ENCODE data around the gene RHCG.
"Not testable (repeated sequence)": the region's sequence is repeated elsewhere in the genome, so short reads cannot be mapped to it uniquely, and the experiment has no call there.

DNA sequence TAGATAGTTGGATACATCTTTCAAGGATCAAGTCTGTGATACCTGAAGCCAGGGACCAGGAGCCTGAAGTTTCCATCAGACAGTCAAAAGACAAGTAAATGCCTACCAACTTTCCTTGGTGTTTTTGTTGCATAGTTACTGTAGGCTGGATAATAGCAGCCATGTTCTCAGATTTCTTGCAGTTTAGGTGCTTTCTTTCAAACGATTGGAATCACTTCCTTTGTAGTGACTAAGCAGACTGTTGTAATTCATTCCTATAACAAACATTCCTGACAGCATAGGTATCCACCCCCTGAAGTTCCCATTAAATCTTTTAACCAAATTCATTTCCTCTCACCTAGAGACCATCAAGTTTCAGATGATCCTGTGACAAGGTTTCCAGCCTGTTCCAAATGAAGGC lies 27.6 kb downstream of the RHCG start:
- not testable (repeated sequence) for TF ChIP-seq POLR2AphosphoS5 (IDR thresholded peaks at IDR 0.05; ENCODE audit: low read depth, low read length); RCOR1 (IDR thresholded peaks at IDR 0.05; ENCODE audit: low read length); RFX5 (IDR thresholded peaks at IDR 0.05; ENCODE audit: low read length); RXRA (IDR thresholded peaks at IDR 0.05; ENCODE audit: borderline replicate concordance, low read depth); RAD21 (IDR thresholded peaks at IDR 0.05; ENCODE audit: low read length); CHD2 (IDR thresholded peaks at IDR 0.05; ENCODE audit: low read length, partially characterized antibody)
- TF ChIP-seq, protein P1, sequence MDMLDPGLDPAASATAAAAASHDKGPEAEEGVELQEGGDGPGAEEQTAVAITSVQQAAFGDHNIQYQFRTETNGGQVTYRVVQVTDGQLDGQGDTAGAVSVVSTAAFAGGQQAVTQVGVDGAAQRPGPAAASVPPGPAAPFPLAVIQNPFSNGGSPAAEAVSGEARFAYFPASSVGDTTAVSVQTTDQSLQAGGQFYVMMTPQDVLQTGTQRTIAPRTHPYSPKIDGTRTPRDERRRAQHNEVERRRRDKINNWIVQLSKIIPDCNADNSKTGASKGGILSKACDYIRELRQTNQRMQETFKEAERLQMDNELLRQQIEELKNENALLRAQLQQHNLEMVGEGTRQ (IDR thresholded peaks at IDR 0.05; ENCODE audit: borderline replicate concordance, low read depth, low read length), result not testable (repeated sequence)
- TF ChIP-seq, protein P2, sequence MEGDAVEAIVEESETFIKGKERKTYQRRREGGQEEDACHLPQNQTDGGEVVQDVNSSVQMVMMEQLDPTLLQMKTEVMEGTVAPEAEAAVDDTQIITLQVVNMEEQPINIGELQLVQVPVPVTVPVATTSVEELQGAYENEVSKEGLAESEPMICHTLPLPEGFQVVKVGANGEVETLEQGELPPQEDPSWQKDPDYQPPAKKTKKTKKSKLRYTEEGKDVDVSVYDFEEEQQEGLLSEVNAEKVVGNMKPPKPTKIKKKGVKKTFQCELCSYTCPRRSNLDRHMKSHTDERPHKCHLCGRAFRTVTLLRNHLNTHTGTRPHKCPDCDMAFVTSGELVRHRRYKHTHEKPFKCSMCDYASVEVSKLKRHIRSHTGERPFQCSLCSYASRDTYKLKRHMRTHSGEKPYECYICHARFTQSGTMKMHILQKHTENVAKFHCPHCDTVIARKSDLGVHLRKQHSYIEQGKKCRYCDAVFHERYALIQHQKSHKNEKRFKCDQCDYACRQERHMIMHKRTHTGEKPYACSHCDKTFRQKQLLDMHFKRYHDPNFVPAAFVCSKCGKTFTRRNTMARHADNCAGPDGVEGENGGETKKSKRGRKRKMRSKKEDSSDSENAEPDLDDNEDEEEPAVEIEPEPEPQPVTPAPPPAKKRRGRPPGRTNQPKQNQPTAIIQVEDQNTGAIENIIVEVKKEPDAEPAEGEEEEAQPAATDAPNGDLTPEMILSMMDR (IDR thresholded peaks at IDR 0.05), result not testable (repeated sequence)
- TF ChIP-seq, protein P3, sequence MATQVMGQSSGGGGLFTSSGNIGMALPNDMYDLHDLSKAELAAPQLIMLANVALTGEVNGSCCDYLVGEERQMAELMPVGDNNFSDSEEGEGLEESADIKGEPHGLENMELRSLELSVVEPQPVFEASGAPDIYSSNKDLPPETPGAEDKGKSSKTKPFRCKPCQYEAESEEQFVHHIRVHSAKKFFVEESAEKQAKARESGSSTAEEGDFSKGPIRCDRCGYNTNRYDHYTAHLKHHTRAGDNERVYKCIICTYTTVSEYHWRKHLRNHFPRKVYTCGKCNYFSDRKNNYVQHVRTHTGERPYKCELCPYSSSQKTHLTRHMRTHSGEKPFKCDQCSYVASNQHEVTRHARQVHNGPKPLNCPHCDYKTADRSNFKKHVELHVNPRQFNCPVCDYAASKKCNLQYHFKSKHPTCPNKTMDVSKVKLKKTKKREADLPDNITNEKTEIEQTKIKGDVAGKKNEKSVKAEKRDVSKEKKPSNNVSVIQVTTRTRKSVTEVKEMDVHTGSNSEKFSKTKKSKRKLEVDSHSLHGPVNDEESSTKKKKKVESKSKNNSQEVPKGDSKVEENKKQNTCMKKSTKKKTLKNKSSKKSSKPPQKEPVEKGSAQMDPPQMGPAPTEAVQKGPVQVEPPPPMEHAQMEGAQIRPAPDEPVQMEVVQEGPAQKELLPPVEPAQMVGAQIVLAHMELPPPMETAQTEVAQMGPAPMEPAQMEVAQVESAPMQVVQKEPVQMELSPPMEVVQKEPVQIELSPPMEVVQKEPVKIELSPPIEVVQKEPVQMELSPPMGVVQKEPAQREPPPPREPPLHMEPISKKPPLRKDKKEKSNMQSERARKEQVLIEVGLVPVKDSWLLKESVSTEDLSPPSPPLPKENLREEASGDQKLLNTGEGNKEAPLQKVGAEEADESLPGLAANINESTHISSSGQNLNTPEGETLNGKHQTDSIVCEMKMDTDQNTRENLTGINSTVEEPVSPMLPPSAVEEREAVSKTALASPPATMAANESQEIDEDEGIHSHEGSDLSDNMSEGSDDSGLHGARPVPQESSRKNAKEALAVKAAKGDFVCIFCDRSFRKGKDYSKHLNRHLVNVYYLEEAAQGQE (IDR thresholded peaks at IDR 0.05; ENCODE audit: low read depth, low read length), result not testable (repeated sequence)

All from SK-N-SH (cell line).